A549 (cell line): ENCODE results near the gene STOM. TPM values are rescaled to one million over a fixed set of nuclear protein-coding genes. Genes with fewer than 3 reads are reported as not detected.
A peak's percentile ranks its signal among the peaks of the same experiment; 100 is the strongest.

Experiments
- ATAC-seq, 2 experiments: fragments of 200-7000 bp in 1 of 2; fragments of >200 bp in 1 of 2; cut with Nextera tagmentation in 1 of 2; cut with Tn5 transposase in 1 of 2; 3 replicates each; pipeline versions ENCODE4 v1.8.0 to v1.9.1; 2018 to 2020; ENCODE audit warnings: mild to moderate bottlenecking in 1 of 2, moderate library complexity in 1 of 2
- CTCF ChIA-PET: fragments of 300-600 bp; sonication (Branson Sonifier 250); formaldehyde crosslinking; extraction: SDS; loops from one replicate; lab custom pipeline; 2021; ENCODE audit warnings: antibody characterized with exemption, inconsistent platforms; lab: Yijun Ruan, JAX
- POLR2A ChIA-PET: fragments of 350-600 bp; formaldehyde crosslinking; extraction: SDS; loops from one replicate; lab custom pipeline; 2021; ENCODE audit warnings: antibody characterized with exemption, inconsistent platforms; lab: Yijun Ruan, JAX
- DNase-seq, 2 experiments: peaks; one replicate each; pipeline versions ENCODE4 v3.0.0 to v3.0.0-alpha.2; 2011 to 2016; ENCODE audit warnings: low read depth in 1 of 2, low spot score in 1 of 2
- FAIRE-seq: peaks from 2 replicates; lab custom pipeline; 2011; peaks lifted over from hg19 to GRCh38; lab: Jason Lieb, UNC
- H3K27ac ChIP-seq, 2 experiments: fragments of >200 bp; sonication (Bioruptor Twin); formaldehyde crosslinking; 3 replicates each; pipeline ENCODE4 v1.5.1; 2016 to 2017
- H3K4me1 ChIP-seq: fragments of >200 bp; sonication (Bioruptor Twin); formaldehyde crosslinking; 3 replicates; pipeline ENCODE4 v1.6.1; 2016
- H3K4me2 ChIP-seq: fragments of >200 bp; sonication (Bioruptor Twin); formaldehyde crosslinking; 3 replicates; pipeline ENCODE4 v1.6.1; 2016
- H3K4me3 ChIP-seq: fragments of >200 bp; sonication (Bioruptor Twin); formaldehyde crosslinking; 3 replicates; pipeline ENCODE4 v1.5.1; 2016
- H3K9me3 ChIP-seq: fragments of >200 bp; sonication (Bioruptor Twin); formaldehyde crosslinking; 3 replicates; pipeline ENCODE4 v1.6.1; 2016
- CBX8 ChIP-seq: fragments of 200-600 bp; sonication (generic); IDR thresholded peaks from 2 replicates; pipeline ENCODE4 v1.6.1; 2016
- CEBPB ChIP-seq, 2 experiments: fragments of >200 bp in 1 of 2; sonication (Bioruptor Twin) in 1 of 2; formaldehyde crosslinking in 1 of 2; IDR thresholded peaks; 2 replicates each; pipeline ENCODE4 v1.6.1; 2012 to 2016
- GATA3 ChIP-seq: IDR thresholded peaks from 2 replicates; pipeline ENCODE4 v1.6.1; 2012; ENCODE audit warnings: borderline replicate concordance
- HOXB5 ChIP-seq: fragments of 250-450 bp; sonication (Bioruptor Pico); IDR thresholded peaks from 2 replicates; pipeline ENCODE4 v1.5.0; 2020; ENCODE audit warnings: mild to moderate bottlenecking, moderate library complexity
- JUNB ChIP-seq: fragments of >200 bp; sonication (Bioruptor Twin); formaldehyde crosslinking; IDR thresholded peaks from 2 replicates; pipeline ENCODE4 v1.6.1; 2016
- KDM1A ChIP-seq: fragments of 200-600 bp; sonication (generic); IDR thresholded peaks from 2 replicates; pipeline ENCODE4 v1.6.1; 2016; ENCODE audit warnings: low read depth, mild to moderate bottlenecking
- MAFK ChIP-seq: fragments of 450-650 bp; IDR thresholded peaks from 2 replicates; pipeline ENCODE4 v1.6.1; 2014; ENCODE audit not compliant: partially characterized antibody
- MAZ ChIP-seq: fragments of 150-350 bp; IDR thresholded peaks from 2 replicates; pipeline ENCODE4 v1.6.1; 2014; ENCODE audit warnings: antibody characterized with exemption, low read depth, low read length, borderline replicate concordance
- NR3C1 ChIP-seq: fragments of >200 bp; sonication (Bioruptor Twin); formaldehyde crosslinking; IDR thresholded peaks from 3 replicates; pipeline ENCODE4 v1.6.1; 2017
- POLR2A ChIP-seq: IDR thresholded peaks from 2 replicates; pipeline ENCODE4 v1.6.1; 2012; ENCODE audit warnings: mild to moderate bottlenecking, low read length
- RAD21 ChIP-seq, 2 experiments: fragments of >200 bp in 1 of 2; sonication (Bioruptor Twin) in 1 of 2; formaldehyde crosslinking in 1 of 2; IDR thresholded peaks in 1 of 2; conservative IDR thresholded peaks in 1 of 2; 2 replicates in 1 of 2; 3 replicates in 1 of 2; pipeline ENCODE4 v1.6.1; 2012 to 2018; ENCODE audit warnings: inconsistent platforms in 1 of 2
- RCOR1 ChIP-seq: fragments of 150-350 bp; IDR thresholded peaks from 2 replicates; pipeline ENCODE4 v1.6.1; 2014; ENCODE audit warnings: antibody characterized with exemption, low read length, low read depth
- RNF2 ChIP-seq: fragments of 200-600 bp; sonication (generic); IDR thresholded peaks from 2 replicates; pipeline ENCODE4 v1.6.1; 2016; ENCODE audit warnings: low read depth, mild to moderate bottlenecking, antibody characterized with exemption, moderate library complexity, borderline replicate concordance
- TP53 ChIP-seq: fragments of 250-450 bp; sonication (Bioruptor Pico); IDR thresholded peaks from 2 replicates; pipeline ENCODE4 v1.5.0; 2021; ENCODE audit warnings: mild to moderate bottlenecking, moderate library complexity
- ZFP36 ChIP-seq: fragments of 450-650 bp; IDR thresholded peaks from 2 replicates; pipeline ENCODE4 v1.6.1; 2014; ENCODE audit warnings: borderline replicate concordance; ENCODE audit not compliant: partially characterized antibody
- WGBS: methylation state at CpG from one replicate; pipeline ENCODE4 v1.1.6; 2017; ENCODE audit errors: missing lambda C conversion rate; 5-methylcytosine and 5-hydroxymethylcytosine counted together
- polyA plus RNA-seq, 4 experiments: library from polyadenylated mRNA; depleted of rRNA in 3 of 4; stranded (reverse); fragments of >200 nt; fragmentation: RNase III in 1 of 4; extraction: RNeasy Plus Mini Kit Qiagen cat#74134 plus additional on column Dnase treatment in 1 of 4; gene quantifications; 2 replicates in 3 of 4; 3 replicates in 1 of 4; pipeline ENCODE4 v1.2.3, GENCODE V29; 2011 to 2017
- TF ChIP-seq, protein P1 (sequence below): IDR thresholded peaks from 2 replicates; pipeline ENCODE4 v1.6.1; 2012
- TF ChIP-seq, protein P2 (sequence below): fragments of 150-350 bp; IDR thresholded peaks from 2 replicates; pipeline ENCODE4 v1.6.1; 2014; ENCODE audit warnings: low read depth, mild to moderate bottlenecking, low read length
- TF ChIP-seq, protein P3 (sequence below): fragments of 200-600 bp; sonication (generic); IDR thresholded peaks from 2 replicates; pipeline ENCODE4 v1.6.1; 2016; ENCODE audit warnings: antibody characterized with exemption, mild to moderate bottlenecking, moderate library complexity
- TF ChIP-seq, protein P4 (sequence below): fragments of 250-450 bp; sonication (Bioruptor Pico); IDR thresholded peaks from 2 replicates; pipeline ENCODE4 v1.5.0; 2021; ENCODE audit warnings: mild to moderate bottlenecking, moderate library complexity, borderline replicate concordance
- TF ChIP-seq, protein P5 (sequence below): fragments of 250-450 bp; sonication (Bioruptor Pico); IDR thresholded peaks from 2 replicates; pipeline ENCODE4 v1.5.0; 2020; ENCODE audit warnings: low read depth, mild to moderate bottlenecking, moderate library complexity

STOM gene
- polyA plus RNA-seq, 2 of the 4 experiments (the other 2 are of a cell fraction) = 83.3 to 246 TPM

DNA sequence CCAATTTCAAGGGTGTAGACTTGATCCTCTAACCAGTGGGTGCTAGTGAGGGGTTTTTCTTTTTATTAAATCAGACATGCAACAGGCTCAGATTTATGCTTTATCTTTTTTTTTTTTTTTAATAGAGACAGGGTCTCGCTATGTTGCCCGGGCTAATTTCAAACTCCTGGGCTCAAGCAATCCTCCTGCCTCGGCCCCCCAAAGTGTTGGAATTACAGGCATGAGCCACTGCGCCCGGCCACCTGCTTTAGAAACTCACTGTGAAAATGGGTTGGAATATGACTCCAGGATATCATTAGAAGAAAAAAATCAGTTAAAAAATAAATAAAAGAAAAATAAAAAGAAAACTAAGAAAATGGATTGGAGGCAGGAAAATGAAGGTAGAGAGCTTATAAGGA lies 50.7 kb downstream of the STOM start:
- DNase-seq (no peak), ATAC-seq (no peak), FAIRE-seq (no peak)
- Histone ChIP-seq H3K27ac (peak overlapping the region; percentile 43 to 61; a peak in 4 of 6 replicates), H3K9me3 (no peaks in the 10 kb centered on the region), H3K4me2 (no peak overlapping the region), H3K4me3 (no peak overlapping the region), H3K4me1 (peaks cover 50% of the 10 kb centered on the region)
- TF ChIP-seq RAD21 (conservative IDR thresholded peaks at IDR 0.05 in 1 of 2, IDR thresholded peaks at IDR 0.05 in 1 of 2) = no peak
- TF ChIP-seq ZFP36 = no peak
- no peak for TF ChIP-seq GATA3
- TF ChIP-seq TP53 (CRISPR knock-in tag) = no peak
- TF ChIP-seq, protein P1, sequence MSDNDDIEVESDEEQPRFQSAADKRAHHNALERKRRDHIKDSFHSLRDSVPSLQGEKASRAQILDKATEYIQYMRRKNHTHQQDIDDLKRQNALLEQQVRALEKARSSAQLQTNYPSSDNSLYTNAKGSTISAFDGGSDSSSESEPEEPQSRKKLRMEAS = no peak
- no peak for TF ChIP-seq NR3C1
- TF ChIP-seq, protein P2, sequence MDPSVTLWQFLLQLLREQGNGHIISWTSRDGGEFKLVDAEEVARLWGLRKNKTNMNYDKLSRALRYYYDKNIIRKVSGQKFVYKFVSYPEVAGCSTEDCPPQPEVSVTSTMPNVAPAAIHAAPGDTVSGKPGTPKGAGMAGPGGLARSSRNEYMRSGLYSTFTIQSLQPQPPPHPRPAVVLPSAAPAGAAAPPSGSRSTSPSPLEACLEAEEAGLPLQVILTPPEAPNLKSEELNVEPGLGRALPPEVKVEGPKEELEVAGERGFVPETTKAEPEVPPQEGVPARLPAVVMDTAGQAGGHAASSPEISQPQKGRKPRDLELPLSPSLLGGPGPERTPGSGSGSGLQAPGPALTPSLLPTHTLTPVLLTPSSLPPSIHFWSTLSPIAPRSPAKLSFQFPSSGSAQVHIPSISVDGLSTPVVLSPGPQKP = no peak
- TF ChIP-seq CEBPB (IDR thresholded peaks at IDR 0.05) = no peak
- no peak for TF ChIP-seq HOXB5
- TF ChIP-seq POLR2A = no peak
- TF ChIP-seq CBX8 = no peak
- TF ChIP-seq, protein P3, sequence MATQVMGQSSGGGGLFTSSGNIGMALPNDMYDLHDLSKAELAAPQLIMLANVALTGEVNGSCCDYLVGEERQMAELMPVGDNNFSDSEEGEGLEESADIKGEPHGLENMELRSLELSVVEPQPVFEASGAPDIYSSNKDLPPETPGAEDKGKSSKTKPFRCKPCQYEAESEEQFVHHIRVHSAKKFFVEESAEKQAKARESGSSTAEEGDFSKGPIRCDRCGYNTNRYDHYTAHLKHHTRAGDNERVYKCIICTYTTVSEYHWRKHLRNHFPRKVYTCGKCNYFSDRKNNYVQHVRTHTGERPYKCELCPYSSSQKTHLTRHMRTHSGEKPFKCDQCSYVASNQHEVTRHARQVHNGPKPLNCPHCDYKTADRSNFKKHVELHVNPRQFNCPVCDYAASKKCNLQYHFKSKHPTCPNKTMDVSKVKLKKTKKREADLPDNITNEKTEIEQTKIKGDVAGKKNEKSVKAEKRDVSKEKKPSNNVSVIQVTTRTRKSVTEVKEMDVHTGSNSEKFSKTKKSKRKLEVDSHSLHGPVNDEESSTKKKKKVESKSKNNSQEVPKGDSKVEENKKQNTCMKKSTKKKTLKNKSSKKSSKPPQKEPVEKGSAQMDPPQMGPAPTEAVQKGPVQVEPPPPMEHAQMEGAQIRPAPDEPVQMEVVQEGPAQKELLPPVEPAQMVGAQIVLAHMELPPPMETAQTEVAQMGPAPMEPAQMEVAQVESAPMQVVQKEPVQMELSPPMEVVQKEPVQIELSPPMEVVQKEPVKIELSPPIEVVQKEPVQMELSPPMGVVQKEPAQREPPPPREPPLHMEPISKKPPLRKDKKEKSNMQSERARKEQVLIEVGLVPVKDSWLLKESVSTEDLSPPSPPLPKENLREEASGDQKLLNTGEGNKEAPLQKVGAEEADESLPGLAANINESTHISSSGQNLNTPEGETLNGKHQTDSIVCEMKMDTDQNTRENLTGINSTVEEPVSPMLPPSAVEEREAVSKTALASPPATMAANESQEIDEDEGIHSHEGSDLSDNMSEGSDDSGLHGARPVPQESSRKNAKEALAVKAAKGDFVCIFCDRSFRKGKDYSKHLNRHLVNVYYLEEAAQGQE = no peak
- TF ChIP-seq, protein P4, sequence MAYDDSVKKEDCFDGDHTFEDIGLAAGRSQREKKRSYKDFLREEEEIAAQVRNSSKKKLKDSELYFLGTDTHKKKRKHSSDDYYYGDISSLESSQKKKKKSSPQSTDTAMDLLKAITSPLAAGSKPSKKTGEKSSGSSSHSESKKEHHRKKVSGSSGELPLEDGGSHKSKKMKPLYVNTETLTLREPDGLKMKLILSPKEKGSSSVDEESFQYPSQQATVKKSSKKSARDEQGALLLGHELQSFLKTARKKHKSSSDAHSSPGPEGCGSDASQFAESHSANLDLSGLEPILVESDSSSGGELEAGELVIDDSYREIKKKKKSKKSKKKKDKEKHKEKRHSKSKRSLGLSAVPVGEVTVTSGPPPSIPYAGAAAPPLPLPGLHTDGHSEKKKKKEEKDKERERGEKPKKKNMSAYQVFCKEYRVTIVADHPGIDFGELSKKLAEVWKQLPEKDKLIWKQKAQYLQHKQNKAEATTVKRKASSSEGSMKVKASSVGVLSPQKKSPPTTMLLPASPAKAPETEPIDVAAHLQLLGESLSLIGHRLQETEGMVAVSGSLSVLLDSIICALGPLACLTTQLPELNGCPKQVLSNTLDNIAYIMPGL = no peak
- ChIA-PET POLR2A (interaction anchor here (1.0 kb wide), 1 partner anchor 24 kb away, joined by 3 read pairs; no protein-coding TSS in a partner anchor), CTCF (interaction anchor here (0.6 to 14.9 kb wide), 71 partner anchors 9 to 1043 kb away, joined by 3 to 410 read pairs (median 7); partner anchors contain the start of genes GGTA1, GSN and RAB14)
- WGBS = 84% methylated on average over 5 of the region's 5 CpGs

DNA sequence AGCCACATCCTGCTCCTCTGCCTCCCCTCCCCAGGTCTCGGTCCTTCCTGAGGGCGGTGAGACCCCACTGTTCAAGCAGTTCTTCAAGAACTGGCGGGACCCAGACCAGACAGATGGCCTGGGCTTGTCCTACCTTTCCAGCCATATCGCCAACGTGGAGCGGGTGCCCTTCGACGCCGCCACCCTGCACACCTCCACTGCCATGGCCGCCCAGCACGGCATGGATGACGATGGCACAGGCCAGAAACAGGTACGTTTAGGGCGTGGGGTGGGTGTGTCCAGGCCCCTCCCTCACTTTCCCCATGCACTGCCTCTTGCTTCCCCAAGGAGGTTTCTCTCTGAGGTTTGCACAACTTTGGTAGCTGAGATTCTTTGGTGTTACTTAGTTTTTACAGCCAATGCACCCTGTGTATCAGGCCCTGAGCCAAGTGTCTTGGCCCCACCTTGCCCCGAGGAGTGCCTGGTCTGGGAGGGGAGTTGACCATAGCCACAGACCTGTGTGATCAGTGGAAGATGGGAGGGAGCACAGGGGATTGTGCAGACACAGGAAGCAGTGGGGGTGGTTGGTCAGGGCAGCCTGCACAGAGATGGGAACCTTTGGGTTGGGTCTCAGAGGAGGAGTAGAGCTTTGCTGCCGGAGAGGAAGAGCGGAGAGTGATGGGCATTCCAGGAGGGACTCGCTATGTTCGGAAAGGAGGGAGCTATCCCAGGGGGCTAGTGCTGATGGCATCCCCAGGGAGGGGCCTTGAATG lies 51.2 kb downstream of the STOM start:
- Histone ChIP-seq H3K4me2 (no peak overlapping the region), H3K4me1 (peaks cover 44% of the 10 kb centered on the region), H3K27ac (peak overlapping the region; percentile 37 to 61; a peak in 4 of 6 replicates), H3K4me3 (no peak overlapping the region), H3K9me3 (no peaks in the 10 kb centered on the region)
- CTCF ChIA-PET = interaction anchor here (0.6 to 14.9 kb wide), 40 partner anchors 9 to 1043 kb away, joined by 3 to 410 read pairs (median 14); partner anchors contain the start of gene GSN
- ATAC-seq (no peak), DNase-seq (no peak), FAIRE-seq (no peak)
- POLR2A ChIA-PET = interaction anchor here (1.2 kb wide), 1 partner anchor 54 kb away, joined by 3 read pairs; no protein-coding TSS in a partner anchor
- 96% methylated on average over 19 of the region's 19 CpGs for WGBS
- TF ChIP-seq JUNB (no peak), MAFK (no peak), POLR2A (no peak), KDM1A (no peak), RNF2 (no peak), RCOR1 (no peak), MAZ (no peak)
- TF ChIP-seq, protein P5, sequence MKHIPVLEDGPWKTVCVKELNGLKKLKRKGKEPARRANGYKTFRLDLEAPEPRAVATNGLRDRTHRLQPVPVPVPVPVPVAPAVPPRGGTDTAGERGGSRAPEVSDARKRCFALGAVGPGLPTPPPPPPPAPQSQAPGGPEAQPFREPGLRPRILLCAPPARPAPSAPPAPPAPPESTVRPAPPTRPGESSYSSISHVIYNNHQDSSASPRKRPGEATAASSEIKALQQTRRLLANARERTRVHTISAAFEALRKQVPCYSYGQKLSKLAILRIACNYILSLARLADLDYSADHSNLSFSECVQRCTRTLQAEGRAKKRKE (CRISPR knock-in tag) = no peak
- TF ChIP-seq, protein P3 = no peak
- TF ChIP-seq, protein P2 = no peak
